ENCODE measurements around the gene GNAL. TPM values are rescaled to one million over a fixed set of nuclear protein-coding genes. Genes with fewer than 3 reads are reported as not detected.

Gene GNAL
- total and polyA plus RNA-seq, 4 donors, result 0.15 to 0.92 (median 0.72) TPM

DNA sequence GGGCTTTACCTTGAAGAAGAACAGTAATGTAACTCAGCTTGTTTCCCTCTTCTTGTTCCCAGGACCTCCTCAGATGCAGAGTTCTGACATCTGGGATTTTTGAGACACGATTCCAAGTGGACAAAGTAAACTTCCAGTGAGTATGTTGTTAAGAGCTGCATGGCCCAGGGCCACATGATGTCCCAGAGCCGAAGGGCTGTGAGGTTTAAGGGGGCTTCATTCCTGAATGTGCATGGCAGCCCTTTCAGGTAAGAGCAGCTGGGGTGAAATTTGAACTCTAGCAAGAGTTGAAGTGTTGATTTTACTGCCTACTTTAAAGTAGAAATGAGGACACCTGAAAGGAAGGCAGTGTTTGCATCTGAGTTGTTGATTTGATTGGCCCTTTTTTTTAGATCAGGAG lies 175.4 kb downstream of the GNAL start (continued):
- TF ChIP-seq, protein P1, sequence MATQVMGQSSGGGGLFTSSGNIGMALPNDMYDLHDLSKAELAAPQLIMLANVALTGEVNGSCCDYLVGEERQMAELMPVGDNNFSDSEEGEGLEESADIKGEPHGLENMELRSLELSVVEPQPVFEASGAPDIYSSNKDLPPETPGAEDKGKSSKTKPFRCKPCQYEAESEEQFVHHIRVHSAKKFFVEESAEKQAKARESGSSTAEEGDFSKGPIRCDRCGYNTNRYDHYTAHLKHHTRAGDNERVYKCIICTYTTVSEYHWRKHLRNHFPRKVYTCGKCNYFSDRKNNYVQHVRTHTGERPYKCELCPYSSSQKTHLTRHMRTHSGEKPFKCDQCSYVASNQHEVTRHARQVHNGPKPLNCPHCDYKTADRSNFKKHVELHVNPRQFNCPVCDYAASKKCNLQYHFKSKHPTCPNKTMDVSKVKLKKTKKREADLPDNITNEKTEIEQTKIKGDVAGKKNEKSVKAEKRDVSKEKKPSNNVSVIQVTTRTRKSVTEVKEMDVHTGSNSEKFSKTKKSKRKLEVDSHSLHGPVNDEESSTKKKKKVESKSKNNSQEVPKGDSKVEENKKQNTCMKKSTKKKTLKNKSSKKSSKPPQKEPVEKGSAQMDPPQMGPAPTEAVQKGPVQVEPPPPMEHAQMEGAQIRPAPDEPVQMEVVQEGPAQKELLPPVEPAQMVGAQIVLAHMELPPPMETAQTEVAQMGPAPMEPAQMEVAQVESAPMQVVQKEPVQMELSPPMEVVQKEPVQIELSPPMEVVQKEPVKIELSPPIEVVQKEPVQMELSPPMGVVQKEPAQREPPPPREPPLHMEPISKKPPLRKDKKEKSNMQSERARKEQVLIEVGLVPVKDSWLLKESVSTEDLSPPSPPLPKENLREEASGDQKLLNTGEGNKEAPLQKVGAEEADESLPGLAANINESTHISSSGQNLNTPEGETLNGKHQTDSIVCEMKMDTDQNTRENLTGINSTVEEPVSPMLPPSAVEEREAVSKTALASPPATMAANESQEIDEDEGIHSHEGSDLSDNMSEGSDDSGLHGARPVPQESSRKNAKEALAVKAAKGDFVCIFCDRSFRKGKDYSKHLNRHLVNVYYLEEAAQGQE (IDR thresholded peaks at IDR 0.05), result no peak
- no peak for TF ChIP-seq SP1 (IDR thresholded peaks at IDR 0.05)
- no peak for TF ChIP-seq HNF4G (IDR thresholded peaks at IDR 0.05)
- TF ChIP-seq YY1 (IDR thresholded peaks at IDR 0.05), result no peak

DNA sequence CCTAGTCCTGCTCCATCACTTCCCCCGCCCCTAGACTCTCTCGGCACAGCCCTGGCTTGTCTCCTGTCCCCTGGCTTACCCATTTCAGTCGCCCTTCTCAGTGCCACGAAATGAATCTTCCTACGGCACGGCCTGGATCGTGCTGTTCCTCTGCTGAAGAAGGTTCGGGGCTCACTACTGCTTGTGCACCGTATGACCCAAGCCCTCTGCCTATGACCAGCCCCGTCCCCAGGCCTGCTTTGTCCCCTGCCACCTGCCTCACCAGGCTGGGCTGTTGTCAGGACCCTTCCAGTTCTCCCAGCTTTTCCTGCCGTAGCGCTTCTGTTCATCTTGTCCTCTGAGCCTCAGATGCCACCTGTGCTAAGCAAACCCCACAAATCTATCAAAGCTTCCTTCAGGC lies 176.0 kb downstream of the GNAL start:
- no peaks in the 10 kb centered on the region for H3K4me1 ChIP-seq (ENCODE audit: control insufficient read depth in 4 of 4, insufficient read depth in 4 of 4, low read length in 3 of 4)
- no peaks in the 10 kb centered on the region for H3K36me3 ChIP-seq (ENCODE audit: control insufficient read depth in 4 of 4, insufficient read depth in 3 of 4, low read depth in 1 of 4, low read length in 3 of 4)
- no peak overlapping the region for H3K27ac ChIP-seq (ENCODE audit: low read depth in 1 of 2, low read length in 2 of 2)
- H3K27me3 ChIP-seq (ENCODE audit: control insufficient read depth in 4 of 4, insufficient read depth in 4 of 4, low read length in 3 of 4), result no peaks in the 10 kb centered on the region
- no peak overlapping the region for H3K4me3 ChIP-seq (ENCODE audit: low read depth in 1 of 3, low read length in 3 of 3)
- no peak for DNase-seq (ENCODE audit: low spot score)
- no peaks in the 10 kb centered on the region for H3K9me3 ChIP-seq (ENCODE audit: control insufficient read depth in 4 of 4, low read length in 3 of 4)
- WGBS, result 88% methylated on average over 12 of the region's 12 CpGs
- TF ChIP-seq FOXA1 (IDR thresholded peaks at IDR 0.05) (no peak), HNF4G (IDR thresholded peaks at IDR 0.05) (no peak), GABPA (IDR thresholded peaks at IDR 0.05 in 1 of 2, conservative IDR thresholded peaks at IDR 0.05 in 1 of 2) (no peak), TAF1 (conservative IDR thresholded peaks at IDR 0.05) (no peak), JUND (IDR thresholded peaks at IDR 0.05) (no peak), NR2F2 (IDR thresholded peaks at IDR 0.05) (no peak), RAD21 (IDR thresholded peaks at IDR 0.05) (no peak), SP1 (IDR thresholded peaks at IDR 0.05) (no peak), HNF4A (conservative IDR thresholded peaks at IDR 0.05) (no peak), EGR1 (IDR thresholded peaks at IDR 0.05; ENCODE audit: low read depth in 2 of 2) (no peak), YY1 (IDR thresholded peaks at IDR 0.05) (no peak), RXRA (IDR thresholded peaks at IDR 0.05) (no peak)
- TF ChIP-seq, protein P2, sequence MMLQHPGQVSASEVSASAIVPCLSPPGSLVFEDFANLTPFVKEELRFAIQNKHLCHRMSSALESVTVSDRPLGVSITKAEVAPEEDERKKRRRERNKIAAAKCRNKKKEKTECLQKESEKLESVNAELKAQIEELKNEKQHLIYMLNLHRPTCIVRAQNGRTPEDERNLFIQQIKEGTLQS (IDR thresholded peaks at IDR 0.05), result no peak
- TF ChIP-seq, protein P3, sequence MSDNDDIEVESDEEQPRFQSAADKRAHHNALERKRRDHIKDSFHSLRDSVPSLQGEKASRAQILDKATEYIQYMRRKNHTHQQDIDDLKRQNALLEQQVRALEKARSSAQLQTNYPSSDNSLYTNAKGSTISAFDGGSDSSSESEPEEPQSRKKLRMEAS (IDR thresholded peaks at IDR 0.05), result no peak
- TF ChIP-seq, protein P1 (IDR thresholded peaks at IDR 0.05), result no peak
- TF ChIP-seq, protein P4, sequence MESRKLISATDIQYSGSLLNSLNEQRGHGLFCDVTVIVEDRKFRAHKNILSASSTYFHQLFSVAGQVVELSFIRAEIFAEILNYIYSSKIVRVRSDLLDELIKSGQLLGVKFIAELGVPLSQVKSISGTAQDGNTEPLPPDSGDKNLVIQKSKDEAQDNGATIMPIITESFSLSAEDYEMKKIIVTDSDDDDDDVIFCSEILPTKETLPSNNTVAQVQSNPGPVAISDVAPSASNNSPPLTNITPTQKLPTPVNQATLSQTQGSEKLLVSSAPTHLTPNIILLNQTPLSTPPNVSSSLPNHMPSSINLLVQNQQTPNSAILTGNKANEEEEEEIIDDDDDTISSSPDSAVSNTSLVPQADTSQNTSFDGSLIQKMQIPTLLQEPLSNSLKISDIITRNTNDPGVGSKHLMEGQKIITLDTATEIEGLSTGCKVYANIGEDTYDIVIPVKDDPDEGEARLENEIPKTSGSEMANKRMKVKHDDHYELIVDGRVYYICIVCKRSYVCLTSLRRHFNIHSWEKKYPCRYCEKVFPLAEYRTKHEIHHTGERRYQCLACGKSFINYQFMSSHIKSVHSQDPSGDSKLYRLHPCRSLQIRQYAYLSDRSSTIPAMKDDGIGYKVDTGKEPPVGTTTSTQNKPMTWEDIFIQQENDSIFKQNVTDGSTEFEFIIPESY (IDR thresholded peaks at IDR 0.05), result no peak
- TF ChIP-seq, protein P5, sequence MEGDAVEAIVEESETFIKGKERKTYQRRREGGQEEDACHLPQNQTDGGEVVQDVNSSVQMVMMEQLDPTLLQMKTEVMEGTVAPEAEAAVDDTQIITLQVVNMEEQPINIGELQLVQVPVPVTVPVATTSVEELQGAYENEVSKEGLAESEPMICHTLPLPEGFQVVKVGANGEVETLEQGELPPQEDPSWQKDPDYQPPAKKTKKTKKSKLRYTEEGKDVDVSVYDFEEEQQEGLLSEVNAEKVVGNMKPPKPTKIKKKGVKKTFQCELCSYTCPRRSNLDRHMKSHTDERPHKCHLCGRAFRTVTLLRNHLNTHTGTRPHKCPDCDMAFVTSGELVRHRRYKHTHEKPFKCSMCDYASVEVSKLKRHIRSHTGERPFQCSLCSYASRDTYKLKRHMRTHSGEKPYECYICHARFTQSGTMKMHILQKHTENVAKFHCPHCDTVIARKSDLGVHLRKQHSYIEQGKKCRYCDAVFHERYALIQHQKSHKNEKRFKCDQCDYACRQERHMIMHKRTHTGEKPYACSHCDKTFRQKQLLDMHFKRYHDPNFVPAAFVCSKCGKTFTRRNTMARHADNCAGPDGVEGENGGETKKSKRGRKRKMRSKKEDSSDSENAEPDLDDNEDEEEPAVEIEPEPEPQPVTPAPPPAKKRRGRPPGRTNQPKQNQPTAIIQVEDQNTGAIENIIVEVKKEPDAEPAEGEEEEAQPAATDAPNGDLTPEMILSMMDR (IDR thresholded peaks at IDR 0.05; ENCODE audit: low read depth, low read length, missing input control), result no peak
- H3K9ac ChIP-seq (ENCODE audit: low read depth in 1 of 2, low read length in 2 of 2), result no peak overlapping the region

All from liver (tissue), 9 donors.